ENCODE results near the gene PRSS27.

Gene PRSS27

DNA sequence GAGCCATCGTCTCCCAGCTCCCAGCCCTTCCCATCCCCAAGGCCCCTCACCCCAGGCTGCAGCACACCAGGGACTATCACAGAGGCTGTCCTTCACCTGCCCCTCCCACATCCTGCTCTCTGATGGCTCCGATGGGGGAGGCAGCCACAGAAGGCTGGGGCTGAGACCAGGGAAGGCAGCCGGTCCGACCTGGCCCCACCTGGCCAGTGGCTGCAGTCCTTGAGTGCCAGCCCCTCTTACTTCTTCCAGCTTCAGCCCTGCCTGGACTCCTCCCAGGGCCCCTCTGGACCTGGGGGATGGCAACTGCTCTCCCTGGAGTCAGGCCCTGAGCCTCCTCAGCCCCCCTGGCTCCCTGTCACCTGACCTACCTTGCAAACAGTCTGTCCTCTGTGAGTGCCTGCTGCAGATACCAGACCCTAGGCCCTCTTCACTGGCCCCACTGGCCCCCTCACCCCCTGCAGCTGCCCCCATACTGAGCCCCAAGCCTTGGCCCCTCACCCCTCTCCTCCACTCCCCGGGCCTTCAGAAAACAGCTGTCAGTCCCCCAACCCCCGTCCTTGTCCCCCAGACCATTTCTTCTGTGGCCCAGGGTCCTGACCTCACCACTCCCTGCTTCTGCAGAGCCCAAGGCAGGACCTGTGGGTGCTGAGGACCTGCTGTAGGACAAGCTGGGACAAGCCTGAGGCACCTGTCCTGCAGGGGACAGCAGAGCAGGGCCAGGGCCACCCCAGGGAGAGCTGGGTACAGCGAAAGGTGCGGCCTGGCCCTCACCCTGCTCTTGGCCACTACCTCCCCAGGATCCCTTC is 19.8 kb upstream of the PRSS27 start:
- DNase-seq (ENCODE audit: low read depth), result no peak
- TF ChIP-seq, protein P1, sequence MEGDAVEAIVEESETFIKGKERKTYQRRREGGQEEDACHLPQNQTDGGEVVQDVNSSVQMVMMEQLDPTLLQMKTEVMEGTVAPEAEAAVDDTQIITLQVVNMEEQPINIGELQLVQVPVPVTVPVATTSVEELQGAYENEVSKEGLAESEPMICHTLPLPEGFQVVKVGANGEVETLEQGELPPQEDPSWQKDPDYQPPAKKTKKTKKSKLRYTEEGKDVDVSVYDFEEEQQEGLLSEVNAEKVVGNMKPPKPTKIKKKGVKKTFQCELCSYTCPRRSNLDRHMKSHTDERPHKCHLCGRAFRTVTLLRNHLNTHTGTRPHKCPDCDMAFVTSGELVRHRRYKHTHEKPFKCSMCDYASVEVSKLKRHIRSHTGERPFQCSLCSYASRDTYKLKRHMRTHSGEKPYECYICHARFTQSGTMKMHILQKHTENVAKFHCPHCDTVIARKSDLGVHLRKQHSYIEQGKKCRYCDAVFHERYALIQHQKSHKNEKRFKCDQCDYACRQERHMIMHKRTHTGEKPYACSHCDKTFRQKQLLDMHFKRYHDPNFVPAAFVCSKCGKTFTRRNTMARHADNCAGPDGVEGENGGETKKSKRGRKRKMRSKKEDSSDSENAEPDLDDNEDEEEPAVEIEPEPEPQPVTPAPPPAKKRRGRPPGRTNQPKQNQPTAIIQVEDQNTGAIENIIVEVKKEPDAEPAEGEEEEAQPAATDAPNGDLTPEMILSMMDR (IDR thresholded peaks at IDR 0.05; ENCODE audit: control insufficient read depth, insufficient read depth, low read depth, low read length, missing control alignments), result no peak
- H3K4me3 ChIP-seq (ENCODE audit: control insufficient read depth, low read depth, low read length), result no peak overlapping the region

DNA sequence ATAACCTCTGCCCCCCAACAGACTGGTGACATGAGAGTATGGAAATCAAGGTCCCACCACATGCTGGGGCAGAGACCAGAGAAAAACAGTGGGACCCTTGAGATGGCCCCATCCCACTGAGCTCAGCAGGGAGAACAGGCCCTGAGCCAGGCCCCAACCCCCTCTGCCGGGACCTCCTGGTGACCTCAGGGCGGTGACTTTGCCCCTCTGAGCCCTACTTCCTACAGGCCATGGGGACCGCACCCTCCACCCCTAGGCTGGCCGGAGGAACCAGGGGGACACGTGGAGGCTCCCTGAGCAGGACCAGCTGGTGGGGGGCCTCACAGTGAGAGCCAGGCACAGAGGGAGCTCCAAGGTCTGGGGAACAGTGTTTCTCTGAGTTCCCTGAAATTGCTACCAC is 18.6 kb upstream of the PRSS27 start:
- DNase-seq (ENCODE audit: low read depth), result no peak
- TF ChIP-seq, protein P1 (IDR thresholded peaks at IDR 0.05; ENCODE audit: control insufficient read depth, insufficient read depth, low read depth, low read length, missing control alignments), result no peak
- no peak overlapping the region for H3K4me3 ChIP-seq (ENCODE audit: control insufficient read depth, low read depth, low read length)

DNA sequence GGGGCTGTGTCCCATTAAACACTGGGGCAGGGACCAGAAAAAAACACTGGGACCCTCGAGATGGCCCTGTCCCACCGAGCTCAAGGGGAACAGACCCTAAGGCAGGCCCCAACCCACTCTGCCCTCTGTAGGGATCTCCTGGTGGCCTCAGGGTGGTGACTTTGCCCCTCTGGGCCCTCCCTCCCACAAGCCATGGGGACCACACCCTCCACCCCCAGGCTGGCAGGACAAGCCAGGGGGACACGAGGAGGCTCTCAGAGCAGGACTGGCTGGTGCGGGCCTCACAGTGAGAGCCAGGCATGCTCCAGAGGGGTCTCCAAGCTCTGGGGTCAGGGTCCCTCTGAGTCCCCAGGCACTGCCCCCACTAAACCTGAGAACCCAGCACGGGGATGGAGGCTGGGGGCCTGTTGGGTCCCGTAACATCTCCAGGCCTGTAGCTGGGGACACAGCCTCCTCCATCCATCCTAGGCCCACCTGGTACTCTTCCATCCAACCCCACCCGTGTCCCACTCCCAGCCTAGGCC is 17.9 kb upstream of the PRSS27 start:
- TF ChIP-seq, protein P1 (IDR thresholded peaks at IDR 0.05; ENCODE audit: control insufficient read depth, insufficient read depth, low read depth, low read length, missing control alignments), result no peak
- no peak overlapping the region for H3K4me3 ChIP-seq (ENCODE audit: control insufficient read depth, low read depth, low read length)

DNA sequence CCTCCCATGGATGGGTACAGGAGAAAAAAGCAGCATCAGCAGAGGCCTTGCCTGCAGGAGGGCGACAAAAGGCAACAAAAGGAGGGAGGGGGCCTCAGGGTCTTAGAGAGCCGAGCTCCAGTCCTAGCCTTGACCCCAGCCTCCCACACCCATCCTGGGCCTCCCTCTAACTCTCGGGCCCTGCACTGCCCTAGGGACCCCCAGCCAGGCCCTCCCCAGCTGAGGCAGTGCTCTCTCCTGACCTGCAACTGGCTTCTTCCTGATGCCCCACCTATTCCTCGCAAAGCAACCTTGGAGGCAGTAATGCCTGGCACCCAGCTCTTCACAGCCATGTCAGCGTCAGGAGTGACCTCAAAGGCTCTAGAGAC is 17.2 kb upstream of the PRSS27 start:
- no peak overlapping the region for H3K4me3 ChIP-seq (ENCODE audit: control insufficient read depth, low read depth, low read length)
- no peak for DNase-seq (ENCODE audit: low read depth)
- TF ChIP-seq, protein P1 (IDR thresholded peaks at IDR 0.05; ENCODE audit: control insufficient read depth, insufficient read depth, low read depth, low read length, missing control alignments), result no peak

More for the DNA sequence above, 17.9 kb upstream of the PRSS27 start:
- DNase-seq (ENCODE audit: low read depth), result no peak

DNA sequence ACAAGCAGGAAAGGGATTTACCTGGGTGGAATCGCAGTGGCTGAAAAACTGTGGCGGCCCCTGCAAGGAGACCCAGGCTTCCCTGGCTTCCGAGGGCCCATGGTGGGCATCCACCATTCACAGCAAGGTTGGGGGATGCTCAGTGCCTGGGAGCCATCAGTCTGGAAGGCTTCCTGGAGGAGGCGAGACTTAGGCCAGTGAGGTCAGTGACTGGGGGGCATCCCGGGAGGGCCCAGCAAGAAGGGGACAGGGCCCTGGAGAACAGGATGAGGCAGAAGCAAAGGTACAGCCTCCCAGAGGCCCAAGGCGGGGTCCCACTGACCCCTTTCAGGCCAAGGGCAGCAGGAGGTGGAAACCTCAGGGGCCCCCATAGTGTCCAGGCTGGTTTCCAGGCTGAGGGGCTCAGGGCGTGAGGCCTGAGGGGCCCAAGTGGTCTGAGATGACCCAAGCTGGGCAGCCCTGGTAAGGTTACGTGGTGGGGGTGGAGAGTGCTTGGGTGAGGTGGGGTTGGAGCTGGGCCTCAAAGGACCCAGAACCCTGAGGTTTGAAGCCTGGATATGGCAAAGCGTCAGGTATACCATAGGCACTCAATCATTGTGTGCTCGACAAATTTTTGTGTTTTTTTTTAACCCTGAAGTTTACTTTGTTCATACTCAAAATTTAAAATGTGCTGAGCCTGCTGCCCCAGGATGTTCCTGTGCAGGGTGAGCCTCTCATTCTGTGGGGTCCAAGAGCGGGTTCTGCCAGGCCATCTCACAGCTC is 16.6 kb upstream of the PRSS27 start:
- TF ChIP-seq, protein P1 (IDR thresholded peaks at IDR 0.05; ENCODE audit: control insufficient read depth, insufficient read depth, low read depth, low read length, missing control alignments), result no peak
- H3K4me3 ChIP-seq (ENCODE audit: control insufficient read depth, low read depth, low read length), result no peak overlapping the region
- no peak for DNase-seq (ENCODE audit: low read depth)

DNA sequence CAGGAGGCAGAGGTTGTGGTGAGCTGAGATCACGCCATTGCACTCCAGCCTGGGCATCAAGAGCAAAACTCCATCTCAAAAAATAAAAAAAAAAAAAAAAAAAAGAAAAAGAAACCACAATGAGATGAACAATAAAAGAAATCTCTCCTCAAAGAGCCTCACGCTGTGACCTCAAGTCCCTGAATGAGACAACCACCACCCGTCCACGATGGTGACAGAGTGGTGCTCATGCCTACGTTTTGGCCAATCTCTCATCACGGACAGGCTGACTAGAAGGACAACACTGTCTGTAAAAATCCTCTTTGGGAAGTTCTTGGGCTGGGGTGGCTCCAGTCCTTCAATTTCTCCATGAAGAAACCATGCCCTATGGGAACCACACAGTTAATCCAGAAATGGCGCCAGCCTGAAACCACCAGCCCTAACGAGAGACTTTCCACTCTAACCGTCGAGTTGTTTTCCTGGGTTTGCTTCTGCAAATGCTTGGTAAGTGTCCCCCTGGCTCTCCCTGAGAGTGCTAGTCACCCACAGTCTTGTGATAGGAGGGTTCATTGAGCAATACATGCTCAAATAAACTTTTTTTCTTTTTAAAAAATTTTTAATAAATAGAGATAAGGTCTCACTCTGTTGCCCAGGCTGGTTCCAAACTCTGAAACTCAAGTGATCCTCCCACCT is 15.0 kb upstream of the PRSS27 start:
- H3K4me3 ChIP-seq (ENCODE audit: control insufficient read depth, low read depth, low read length), result no peak overlapping the region
- TF ChIP-seq, protein P1 (IDR thresholded peaks at IDR 0.05; ENCODE audit: control insufficient read depth, insufficient read depth, low read depth, low read length, missing control alignments), result no peak
- DNase-seq (ENCODE audit: low read depth), result no peak
